Caco-2 (cell line): ENCODE results near the gene PEX11A. TPM values are rescaled to one million over a fixed set of nuclear protein-coding genes. Genes with fewer than 3 reads are reported as not detected.

Experiments
- BruUV-seq: library from RNA; stranded (reverse); fragments of 400-500 nt; replicated peaks from 2 replicates; lab custom pipeline; 2021; lab: Mats Ljungman, UMichigan
- CTCF ChIA-PET: fragments of 300-600 bp; sonication (Branson Sonifier 250); formaldehyde crosslinking; loops from one replicate; lab custom pipeline; 2022; ENCODE audit warnings: antibody characterized with exemption; lab: Charles Lee
- POLR2A ChIA-PET: fragments of 300-600 bp; sonication (Branson Sonifier 250); formaldehyde crosslinking; loops from one replicate; lab custom pipeline; 2022; ENCODE audit warnings: antibody characterized with exemption; lab: Charles Lee
- DNase-seq, 2 experiments: peaks; one replicate each; pipeline versions ENCODE4 v3.0.0 to v3.0.0-alpha.2; 2020 to 2022
- H3K27me3 ChIP-seq: replicated peaks from 2 replicates; pipeline ENCODE4 v1.6.0; 2011; ENCODE audit warnings: low read length; ENCODE audit not compliant: control insufficient read depth, insufficient read depth
- H3K36me3 ChIP-seq: 2 replicates; pipeline ENCODE4 v1.5.1; 2011; ENCODE audit warnings: low read length; ENCODE audit not compliant: control insufficient read depth, insufficient read depth
- H3K4me1 ChIP-seq: fragments of 250-450 bp; sonication (Bioruptor Pico); 2 replicates; pipeline ENCODE4 v1.5.1; 2020; ENCODE audit warnings: mild to moderate bottlenecking
- H3K4me3 ChIP-seq: 2 replicates; pipeline ENCODE4 v1.5.1; 2011; ENCODE audit warnings: low read depth, mild to moderate bottlenecking, control low read depth, low read length
- H3K9me3 ChIP-seq: fragments of 250-450 bp; sonication (Bioruptor Pico); 2 replicates; pipeline ENCODE4 v1.5.1; 2020; ENCODE audit warnings: mild to moderate bottlenecking, moderate library complexity
- H3K27ac Mint-ChIP-seq: one replicate; pipeline ENCODE4 v1.8.0; 2022; ENCODE audit warnings: mixed read lengths; ENCODE audit not compliant: unreplicated experiment
- H3K27me3 Mint-ChIP-seq: one replicate; pipeline ENCODE4 v1.8.0; 2022; ENCODE audit warnings: mixed read lengths; ENCODE audit not compliant: insufficient read depth, unreplicated experiment
- H3K36me3 Mint-ChIP-seq: one replicate; pipeline ENCODE4 v1.8.0; 2022; ENCODE audit warnings: mild to moderate bottlenecking, mixed read lengths; ENCODE audit not compliant: insufficient read depth, unreplicated experiment
- H3K4me1 Mint-ChIP-seq: one replicate; pipeline ENCODE4 v1.8.0; 2022; ENCODE audit warnings: low read depth, mixed read lengths; ENCODE audit not compliant: unreplicated experiment
- H3K4me3 Mint-ChIP-seq: one replicate; pipeline ENCODE4 v1.8.0; 2022; ENCODE audit warnings: mild to moderate bottlenecking, moderate library complexity, mixed read lengths; ENCODE audit not compliant: unreplicated experiment
- H3K9me3 Mint-ChIP-seq: one replicate; pipeline ENCODE4 v1.8.0; 2022; ENCODE audit warnings: mixed read lengths; ENCODE audit not compliant: unreplicated experiment
- CTCF ChIP-seq, 2 experiments: fragments of 200-600 bp in 1 of 2; IDR thresholded peaks; 1 replicate in 1 of 2; 2 replicates in 1 of 2; pipeline versions ENCODE4 v1.5.1 to v1.8.0; 2011 to 2022; ENCODE audit warnings: antibody characterized with exemption in 1 of 2, control low read depth in 1 of 2, inconsistent platforms in 1 of 2, low read depth in 1 of 2, low read length in 1 of 2, mild to moderate bottlenecking in 1 of 2, moderate library complexity in 1 of 2; ENCODE audit not compliant: insufficient read depth in 1 of 2, severe bottlenecking in 1 of 2, unreplicated experiment in 1 of 2
- intact Hi-C: fragments of 100-400 bp; cut with micrococcal nuclease; formaldehyde crosslinking; loops from one replicate; pipeline ENCODE4 v1.10.0; 2022; ENCODE audit not compliant: unreplicated experiment
- total RNA-seq: library from RNA; stranded (reverse); gene quantifications from 2 replicates; pipeline ENCODE4 v1.2.3, GENCODE V29; 2022

PEX11A gene
- total RNA-seq, 1 experiment from 2014 or later: 3.7 TPM

GRCh38 chr15:89686522-89686921 lies 4.0 kb downstream of the PEX11A start:
- Mint-ChIP-seq H3K9me3 (no peaks in the 10 kb centered on the region), H3K4me1 (no peaks in the 10 kb centered on the region), H3K27ac (no peak overlapping the region), H3K4me3 (no peak overlapping the region), H3K36me3 (no peaks in the 10 kb centered on the region), H3K27me3 (no peaks in the 10 kb centered on the region)
- DNase-seq: no peak
- BruUV-seq: no TSS peak
- ChIA-PET POLR2A (no interaction called here), CTCF (interaction anchor here (0.6 kb wide), 1 partner anchor 13 kb away, joined by 4 read pairs; no protein-coding TSS in a partner anchor)
- Histone ChIP-seq H3K4me1 (no peaks in the 10 kb centered on the region), H3K4me3 (no peak overlapping the region), H3K9me3 (no peaks in the 10 kb centered on the region), H3K27me3 (no peaks in the 10 kb centered on the region), H3K36me3 (no peaks in the 10 kb centered on the region; the same call in 1 of the 2 replicates)
- intact Hi-C loops: no loop called here
- TF ChIP-seq CTCF (IDR thresholded peaks at IDR 0.05; ENCODE audit: insufficient read depth in 1 of 2, low read depth in 1 of 2, low read length in 1 of 2, severe bottlenecking in 1 of 2, unreplicated experiment in 1 of 2): no peak

DNA sequence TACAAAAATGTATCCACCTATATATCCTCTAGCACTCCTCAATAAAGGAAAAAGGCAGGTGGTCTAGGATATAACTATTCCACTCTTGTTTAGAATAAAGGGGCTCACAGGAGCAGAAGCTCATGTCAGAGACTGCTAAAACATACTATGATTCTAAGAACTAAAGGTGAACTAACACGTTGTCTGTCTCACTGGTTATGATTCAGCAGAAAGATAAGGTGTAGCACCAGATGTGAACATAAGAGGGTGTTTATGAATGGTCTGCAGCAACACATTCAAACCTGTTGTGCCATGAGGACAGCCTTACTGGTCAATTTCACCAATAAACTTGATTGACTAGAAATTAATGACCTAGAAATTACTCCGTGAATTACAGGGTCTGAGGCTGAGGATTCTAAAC lies 4.6 kb downstream of the PEX11A start:
- Histone ChIP-seq H3K4me1 (no peaks in the 10 kb centered on the region), H3K27me3 (no peaks in the 10 kb centered on the region), H3K36me3 (no peaks in the 10 kb centered on the region; the same call in 1 of the 2 replicates), H3K9me3 (no peaks in the 10 kb centered on the region), H3K4me3 (no peak overlapping the region)
- no TSS peak for BruUV-seq
- TF ChIP-seq CTCF (IDR thresholded peaks at IDR 0.05; ENCODE audit: insufficient read depth in 1 of 2, low read depth in 1 of 2, low read length in 1 of 2, severe bottlenecking in 1 of 2, unreplicated experiment in 1 of 2): no peak
- no peaks in the 10 kb centered on the region for H3K27me3 Mint-ChIP-seq
- ChIA-PET CTCF (no interaction called here), POLR2A (no interaction called here)
- no peaks in the 10 kb centered on the region for H3K36me3 Mint-ChIP-seq
- DNase-seq: no peak
- H3K4me1 Mint-ChIP-seq: no peaks in the 10 kb centered on the region
- H3K4me3 Mint-ChIP-seq: no peak overlapping the region
- no peaks in the 10 kb centered on the region for H3K9me3 Mint-ChIP-seq
- intact Hi-C loops: no loop called here
- no peak overlapping the region for H3K27ac Mint-ChIP-seq

DNA sequence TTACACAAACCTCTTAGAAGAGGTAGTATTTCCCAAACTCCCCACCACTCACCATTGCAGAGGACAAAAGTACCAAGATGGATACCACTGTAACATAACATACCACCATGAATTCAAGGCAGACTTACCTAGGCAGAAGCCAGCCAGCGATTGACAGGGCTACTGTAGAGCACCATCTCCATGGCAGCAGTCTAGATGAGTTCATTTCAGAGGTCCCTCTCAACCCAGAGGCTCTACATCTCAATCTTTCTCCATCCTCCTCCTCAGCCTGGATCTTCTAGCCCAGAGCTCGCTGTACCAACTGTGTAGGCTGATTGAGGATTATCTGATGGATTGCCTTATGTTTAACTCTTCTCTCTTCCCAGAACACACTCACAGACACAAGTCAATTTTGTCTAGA lies 9.4 kb downstream of the PEX11A start:
- Histone ChIP-seq H3K4me3 (no peak overlapping the region), H3K27me3 (no peaks in the 10 kb centered on the region), H3K4me1 (no peaks in the 10 kb centered on the region), H3K36me3 (no peaks in the 10 kb centered on the region; the same call in 1 of the 2 replicates), H3K9me3 (no peaks in the 10 kb centered on the region)
- no peaks in the 10 kb centered on the region for H3K36me3 Mint-ChIP-seq
- no peak overlapping the region for H3K27ac Mint-ChIP-seq
- no peaks in the 10 kb centered on the region for H3K4me1 Mint-ChIP-seq
- CTCF ChIA-PET: no interaction called here
- POLR2A ChIA-PET: no interaction called here
- H3K4me3 Mint-ChIP-seq: no peak overlapping the region
- no peak for TF ChIP-seq CTCF (IDR thresholded peaks at IDR 0.05; ENCODE audit: insufficient read depth in 1 of 2, low read depth in 1 of 2, low read length in 1 of 2, severe bottlenecking in 1 of 2, unreplicated experiment in 1 of 2)
- H3K27me3 Mint-ChIP-seq: no peaks in the 10 kb centered on the region
- intact Hi-C loops: no loop called here
- DNase-seq: no peak
- no peaks in the 10 kb centered on the region for H3K9me3 Mint-ChIP-seq
- BruUV-seq: no TSS peak
